Natural killer cell (primary cell): ENCODE measurements around the gene NDUFB11. TPM values are rescaled to one million over a fixed set of nuclear protein-coding genes. Genes with fewer than 3 reads are reported as not detected.
A peak's percentile ranks its signal among the peaks of the same experiment; 100 is the strongest.
"Not testable (repeated sequence)": the region's sequence is repeated elsewhere in the genome, so short reads cannot be mapped to it uniquely, and the experiment has no call there.

Source experiments
- ATAC-seq, 3 donors: fragments of 150-1000 bp in 2 of 3; fragments of 200-7000 bp in 1 of 3; cut with Tn5 transposase; 1 replicate in 1 of 3; 2 replicates in 2 of 3; pipeline ENCODE4 v1.10.0; 2021; ENCODE audit warnings: mild to moderate bottlenecking in 2 of 3, moderate library complexity in 2 of 3
- DNase-seq, 2 donors: peaks; one replicate each; pipeline versions ENCODE4 v3.0.0 to v3.0.0-alpha.2; 2013 to 2021; ENCODE audit warnings: mixed read lengths in 1 of 2
- H3K27ac ChIP-seq: one replicate; pipeline ENCODE4 v1.5.1; 2013; ENCODE audit warnings: mild to moderate bottlenecking, low read length
- H3K27me3 ChIP-seq: one replicate; pipeline ENCODE4 v1.6.1; 2013; ENCODE audit warnings: low read length; ENCODE audit not compliant: control insufficient read depth, insufficient read depth
- H3K36me3 ChIP-seq: one replicate; pipeline ENCODE4 v1.6.1; 2013; ENCODE audit warnings: low read length; ENCODE audit not compliant: control insufficient read depth, insufficient read depth
- H3K4me1 ChIP-seq: one replicate; pipeline ENCODE4 v1.6.1; 2013; ENCODE audit warnings: low read length; ENCODE audit not compliant: control insufficient read depth, insufficient read depth
- H3K4me3 ChIP-seq: one replicate; pipeline ENCODE4 v1.5.1; 2013; ENCODE audit warnings: low read length
- H3K9me3 ChIP-seq: one replicate; pipeline ENCODE4 v1.6.1; 2013; ENCODE audit warnings: low read length; ENCODE audit not compliant: control insufficient read depth, insufficient read depth
- H3K27ac Mint-ChIP-seq, 2 donors: one replicate each; pipeline ENCODE4 v1.8.0; 2022; ENCODE audit warnings: mild to moderate bottlenecking in 2 of 2, mixed read lengths in 2 of 2, moderate library complexity in 1 of 2
- H3K27me3 Mint-ChIP-seq, 2 donors: one replicate each; pipeline ENCODE4 v1.8.0; 2022; ENCODE audit warnings: low read depth in 2 of 2, mixed read lengths in 2 of 2
- H3K36me3 Mint-ChIP-seq: one replicate; pipeline ENCODE4 v1.8.0; 2022; ENCODE audit warnings: mixed read lengths
- H3K4me1 Mint-ChIP-seq, 2 donors: one replicate each; pipeline ENCODE4 v1.8.0; 2022; ENCODE audit warnings: mixed read lengths in 2 of 2
- H3K4me3 Mint-ChIP-seq: one replicate; pipeline ENCODE4 v1.8.0; 2022; ENCODE audit warnings: mild to moderate bottlenecking, moderate library complexity, mixed read lengths
- H3K9me3 Mint-ChIP-seq, 2 donors: one replicate each; pipeline ENCODE4 v1.8.0; 2022; ENCODE audit warnings: mixed read lengths in 2 of 2
- CTCF ChIP-seq: fragments of 200-600 bp; IDR thresholded peaks from one replicate; pipeline ENCODE4 v1.8.0; 2022; ENCODE audit warnings: antibody characterized with exemption
- WGBS: methylation state at CpG from one replicate; pipeline ENCODE4 v1.1.7; 2013; ENCODE audit warnings: missing lambda C conversion rate; ENCODE audit not compliant: insufficient coverage; 5-methylcytosine and 5-hydroxymethylcytosine counted together
- intact Hi-C: fragments of 100-400 bp; cut with micrococcal nuclease; formaldehyde crosslinking; loops from one replicate; pipeline ENCODE4 v1.14.2; 2022
- total RNA-seq, 4 donors: library from RNA; stranded (reverse); fragments of 120-200 nt in 1 of 4; gene quantifications; one replicate each; pipeline versions ENCODE4 v1.2.3 to v1.2.4, GENCODE V29; 2013 to 2022

The NDUFB11 gene
- total RNA-seq, 3 donors from 2014 or later (not counting 1 experiment from before 2014, with no cell fraction given) = 38.2 to 43.3 (median 42.3) TPM

GRCh38 chrX:47143894-47144625 lies 442 bp downstream of the NDUFB11 start:
- peak overlapping the region; percentile 94 for H3K4me3 Mint-ChIP-seq
- H3K4me1 Mint-ChIP-seq = peaks cover 14 to 45% of the 10 kb centered on the region in 2 donors
- peak in 1 of 2 donors; percentile 65 for DNase-seq
- Histone ChIP-seq H3K36me3 (peaks cover 9% of the 10 kb centered on the region), H3K4me1 (peaks cover 32% of the 10 kb centered on the region), H3K4me3 (peak overlapping the region; percentile 94), H3K9me3 (no peaks in the 10 kb centered on the region), H3K27me3 (no peaks in the 10 kb centered on the region), H3K27ac (peak overlapping the region; percentile 99)
- WGBS = 1% methylated on average over 41 of the region's 46 CpGs
- intact Hi-C loops = no loop called here
- peak overlapping the region; percentile 93 to 100 for H3K27ac Mint-ChIP-seq
- H3K36me3 Mint-ChIP-seq = no peaks in the 10 kb centered on the region
- H3K27me3 Mint-ChIP-seq = no peaks in the 10 kb centered on the region
- H3K9me3 Mint-ChIP-seq = no peaks in the 10 kb centered on the region
- peak in 1 of 3 donors; percentile 13 for ATAC-seq
- TF ChIP-seq CTCF = no peak

DNA sequence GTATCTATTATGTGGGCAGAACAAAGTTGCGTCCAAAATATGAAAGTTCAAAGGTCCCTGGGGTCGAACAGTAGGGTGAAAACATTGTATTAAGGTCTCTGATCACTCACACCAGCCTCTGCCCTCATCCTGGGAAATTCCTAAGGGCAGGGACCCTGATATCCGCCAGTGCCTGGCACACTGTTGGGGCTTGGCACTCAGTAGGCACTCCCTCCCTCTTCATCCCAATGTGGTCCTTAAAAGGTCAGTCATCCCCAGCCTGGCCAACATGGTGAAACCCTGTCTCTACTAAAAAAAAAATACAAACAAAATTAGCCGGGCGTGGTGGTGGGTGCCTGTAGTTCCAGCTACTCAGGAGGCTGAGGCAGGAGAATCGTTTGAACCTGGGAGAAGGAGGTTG lies 6.3 kb downstream of the NDUFB11 start:
- H3K36me3 ChIP-seq = peaks cover 9% of the 10 kb centered on the region
- intact Hi-C loops = no loop called here
- H3K27me3 ChIP-seq = no peaks in the 10 kb centered on the region
- no peak overlapping the region for H3K4me3 ChIP-seq
- no peak for ATAC-seq
- H3K27ac ChIP-seq = no peak overlapping the region
- Mint-ChIP-seq H3K4me3 (no peak overlapping the region), H3K27ac (no peak overlapping the region), H3K9me3 (no peaks in the 10 kb centered on the region), H3K27me3 (no peaks in the 10 kb centered on the region), H3K36me3 (no peaks in the 10 kb centered on the region), H3K4me1 (peaks cover 0 to 16% of the 10 kb centered on the region in 2 donors)
- 97% methylated on average over 6 of the region's 6 CpGs for WGBS
- H3K4me1 ChIP-seq = peaks cover under 1% of the 10 kb centered on the region
- DNase-seq = no peak
- no peak for TF ChIP-seq CTCF
- no peaks in the 10 kb centered on the region for H3K9me3 ChIP-seq

- H3K9me3 ChIP-seq, H3K9me3 Mint-ChIP-seq, H3K27ac Mint-ChIP-seq, DNase-seq, H3K4me3 ChIP-seq, intact Hi-C loops, H3K4me3 Mint-ChIP-seq, H3K27me3 ChIP-seq, H3K4me1 ChIP-seq, H3K4me1 Mint-ChIP-seq, H3K27me3 Mint-ChIP-seq, ATAC-seq, H3K36me3 Mint-ChIP-seq, H3K27ac ChIP-seq, H3K36me3 ChIP-seq: not testable (repeated sequence)
- WGBS = 100% methylated on average over 2 of the region's 5 CpGs
Observed at GRCh38 chrX:47135650-47136049, 8.9 kb downstream of the NDUFB11 start.

GRCh38 chrX:47133493-47133892 lies 11.0 kb downstream of the NDUFB11 start:
- intact Hi-C loops = no loop called here
- no peaks in the 10 kb centered on the region for H3K27me3 ChIP-seq
- 81% methylated on average over 2 of the region's 5 CpGs for WGBS

More at GRCh38 chrX:47133493-47133892, 11.0 kb downstream of the NDUFB11 start:
- H3K4me3 ChIP-seq = no peak overlapping the region
- no peak overlapping the region for H3K27ac ChIP-seq
- no peak overlapping the region for H3K4me3 Mint-ChIP-seq
- ATAC-seq (no peak), DNase-seq (no peak)
- H3K36me3 ChIP-seq = no peaks in the 10 kb centered on the region
- H3K36me3 Mint-ChIP-seq = no peaks in the 10 kb centered on the region
- no peaks in the 10 kb centered on the region for H3K27me3 Mint-ChIP-seq
- no peaks in the 10 kb centered on the region for H3K4me1 Mint-ChIP-seq
- no peaks in the 10 kb centered on the region for H3K9me3 Mint-ChIP-seq
- no peaks in the 10 kb centered on the region for H3K9me3 ChIP-seq
- no peak overlapping the region for H3K27ac Mint-ChIP-seq
- peaks cover 9% of the 10 kb centered on the region for H3K4me1 ChIP-seq
- no peak for TF ChIP-seq CTCF
